ENCODE data around the gene GLRX. TPM values are rescaled to one million over a fixed set of nuclear protein-coding genes. Genes with fewer than 3 reads are reported as not detected.
"Not testable (repeated sequence)": the region's sequence is repeated elsewhere in the genome, so short reads cannot be mapped to it uniquely, and the experiment has no call there.

GLRX gene, protein sequence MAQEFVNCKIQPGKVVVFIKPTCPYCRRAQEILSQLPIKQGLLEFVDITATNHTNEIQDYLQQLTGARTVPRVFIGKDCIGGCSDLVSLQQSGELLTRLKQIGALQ
- total RNA-seq (54.2 and 91.8 TPM in 2 replicates), polyA plus RNA-seq (277 and 429 TPM in 2 replicates), polyA minus RNA-seq (ENCODE audit: low replicate concordance) (106 and 144 TPM in 2 replicates)
- 316 and 494 TPM in 2 replicates for polyA plus RNA-seq (2012)

- Histone ChIP-seq H3K27me3 (ENCODE audit: control insufficient read depth, insufficient read depth, low read length) (no peaks in the 10 kb centered on the region), H3K9ac (ENCODE audit: insufficient read depth, low read length) (peak within 1 kb of the TSS; percentile 69), H3K9me3 (ENCODE audit: control insufficient read depth, insufficient read depth, low read depth, low read length) (no peaks in the 10 kb centered on the region), H4K20me1 (ENCODE audit: control insufficient read depth, extremely low read depth, insufficient read depth, low read length) (no peaks in the 10 kb centered on the region), H3K36me3 (ENCODE audit: control insufficient read depth, insufficient read depth, low read length) (no peaks in the 10 kb centered on the region), H3K27ac (ENCODE audit: insufficient read depth, low read length) (peak within 1 kb of the TSS; percentile 93), H3K4me2 (ENCODE audit: extremely low read depth, insufficient read depth, low read length) (peak within 1 kb of the TSS; percentile 94), H3K4me1 (ENCODE audit: control insufficient read depth, extremely low read depth, insufficient read depth, low read length) (peaks cover 13% of the 10 kb centered on the region), H3K4me3 (replicated peaks in 1 of 4; ENCODE audit: control extremely low read depth in 1 of 4, insufficient read depth in 1 of 4, low read depth in 3 of 4, low read length in 4 of 4) (peak within 1 kb of the TSS; percentile 85 to 98 (median 94)), H3K79me2 (ENCODE audit: control insufficient read depth, insufficient read depth, low read length) (peaks cover 43% of the 10 kb centered on the region), H2AFZ (ENCODE audit: low read length) (peak within 1 kb of the TSS; percentile 47)
- peak; percentile 88 to 94 for DNase-seq (ENCODE audit: low read depth in 2 of 2)
- TF ChIP-seq, protein P1, sequence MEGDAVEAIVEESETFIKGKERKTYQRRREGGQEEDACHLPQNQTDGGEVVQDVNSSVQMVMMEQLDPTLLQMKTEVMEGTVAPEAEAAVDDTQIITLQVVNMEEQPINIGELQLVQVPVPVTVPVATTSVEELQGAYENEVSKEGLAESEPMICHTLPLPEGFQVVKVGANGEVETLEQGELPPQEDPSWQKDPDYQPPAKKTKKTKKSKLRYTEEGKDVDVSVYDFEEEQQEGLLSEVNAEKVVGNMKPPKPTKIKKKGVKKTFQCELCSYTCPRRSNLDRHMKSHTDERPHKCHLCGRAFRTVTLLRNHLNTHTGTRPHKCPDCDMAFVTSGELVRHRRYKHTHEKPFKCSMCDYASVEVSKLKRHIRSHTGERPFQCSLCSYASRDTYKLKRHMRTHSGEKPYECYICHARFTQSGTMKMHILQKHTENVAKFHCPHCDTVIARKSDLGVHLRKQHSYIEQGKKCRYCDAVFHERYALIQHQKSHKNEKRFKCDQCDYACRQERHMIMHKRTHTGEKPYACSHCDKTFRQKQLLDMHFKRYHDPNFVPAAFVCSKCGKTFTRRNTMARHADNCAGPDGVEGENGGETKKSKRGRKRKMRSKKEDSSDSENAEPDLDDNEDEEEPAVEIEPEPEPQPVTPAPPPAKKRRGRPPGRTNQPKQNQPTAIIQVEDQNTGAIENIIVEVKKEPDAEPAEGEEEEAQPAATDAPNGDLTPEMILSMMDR (conservative IDR thresholded peaks at IDR 0.05 in 1 of 2, IDR thresholded peaks at IDR 0.05 in 1 of 2; ENCODE audit: low read depth in 1 of 2, low read length in 2 of 2) = no peak
- no peak for TF ChIP-seq EZH2 (IDR thresholded peaks at IDR 0.05; ENCODE audit: low read length, missing control alignments)
Observed at GRCh38 chr5:95822542-95823181, at the start of gene GLRX. TSS of gene GLRX (minus strand) at chr5:95822726. CDS start at chr5:95822662, 64 bp downstream.

- Histone ChIP-seq H3K27me3 (ENCODE audit: control insufficient read depth, insufficient read depth, low read length) (no peaks in the 10 kb centered on the region), H4K20me1 (ENCODE audit: control insufficient read depth, extremely low read depth, insufficient read depth, low read length) (no peaks in the 10 kb centered on the region), H3K79me2 (ENCODE audit: control insufficient read depth, insufficient read depth, low read length) (no peaks in the 10 kb centered on the region), H3K4me2 (ENCODE audit: extremely low read depth, insufficient read depth, low read length) (no peak overlapping the region), H3K4me3 (replicated peaks in 1 of 4; ENCODE audit: control extremely low read depth in 1 of 4, insufficient read depth in 1 of 4, low read depth in 3 of 4, low read length in 4 of 4) (no peak overlapping the region), H3K9ac (ENCODE audit: insufficient read depth, low read length) (no peak overlapping the region), H3K4me1 (ENCODE audit: control insufficient read depth, extremely low read depth, insufficient read depth, low read length) (peaks cover 2% of the 10 kb centered on the region), H3K27ac (ENCODE audit: insufficient read depth, low read length) (no peak overlapping the region), H3K9me3 (ENCODE audit: control insufficient read depth, insufficient read depth, low read depth, low read length) (no peaks in the 10 kb centered on the region), H3K36me3 (ENCODE audit: control insufficient read depth, insufficient read depth, low read length) (no peaks in the 10 kb centered on the region), H2AFZ (ENCODE audit: low read length) (no peak overlapping the region)
- DNase-seq (ENCODE audit: low read depth in 2 of 2) = no peak
- no peak for TF ChIP-seq EZH2 (IDR thresholded peaks at IDR 0.05; ENCODE audit: low read length, missing control alignments)
- TF ChIP-seq, protein P1 (conservative IDR thresholded peaks at IDR 0.05 in 1 of 2, IDR thresholded peaks at IDR 0.05 in 1 of 2; ENCODE audit: low read depth in 1 of 2, low read length in 2 of 2) = no peak
Observed at GRCh38 chr5:95871146-95871806, 48.8 kb upstream of the GLRX start.

DNA sequence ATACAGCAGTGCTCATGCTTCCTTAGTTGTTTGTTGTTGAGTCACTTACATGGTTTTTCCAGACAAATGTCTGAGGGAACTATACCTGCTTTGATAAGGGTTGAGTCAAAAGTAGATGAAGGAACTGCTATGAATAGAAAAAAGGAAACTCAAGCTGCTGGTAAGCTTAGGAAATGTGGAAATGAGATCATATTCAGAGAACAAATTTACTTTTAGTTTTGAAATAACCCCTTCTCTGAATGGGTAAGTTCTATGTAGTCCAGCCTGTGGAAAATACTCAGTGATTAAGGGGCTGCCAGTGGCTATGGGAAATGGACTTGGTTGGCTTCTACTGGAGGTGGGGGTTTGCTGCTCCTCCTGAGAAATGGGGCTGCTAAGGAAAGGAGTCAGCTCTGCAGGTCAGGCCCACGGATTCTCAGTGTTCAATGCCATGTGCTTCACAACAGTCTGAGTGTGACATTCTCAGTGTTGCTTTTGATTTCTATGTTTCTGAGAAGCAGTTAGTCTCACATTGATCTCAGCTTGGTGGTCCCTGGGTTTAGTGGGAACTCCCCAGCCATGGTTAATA is 47.7 kb upstream of the GLRX start:
- Histone ChIP-seq H3K27ac (ENCODE audit: insufficient read depth, low read length) (no peak overlapping the region), H2AFZ (ENCODE audit: low read length) (peak overlapping the region; percentile 29)
- peak in 1 of 2 donors; percentile 86 for DNase-seq (ENCODE audit: low read depth in 2 of 2)

GRCh38 chr5:95869173-95869855 is 46.8 kb upstream of the GLRX start:
- H3K4me2 ChIP-seq (ENCODE audit: extremely low read depth, insufficient read depth, low read length); H3K4me1 ChIP-seq (ENCODE audit: control insufficient read depth, extremely low read depth, insufficient read depth, low read length); H3K9me3 ChIP-seq (ENCODE audit: control insufficient read depth, insufficient read depth, low read depth, low read length); H2AFZ ChIP-seq (ENCODE audit: low read length); H3K4me3 ChIP-seq (replicated peaks in 1 of 4; ENCODE audit: control extremely low read depth in 1 of 4, insufficient read depth in 1 of 4, low read depth in 3 of 4, low read length in 4 of 4); H3K79me2 ChIP-seq (ENCODE audit: control insufficient read depth, insufficient read depth, low read length); DNase-seq (ENCODE audit: low read depth in 2 of 2); H3K27me3 ChIP-seq (ENCODE audit: control insufficient read depth, insufficient read depth, low read length); H3K9ac ChIP-seq (ENCODE audit: insufficient read depth, low read length); H3K27ac ChIP-seq (ENCODE audit: insufficient read depth, low read length); H3K36me3 ChIP-seq (ENCODE audit: control insufficient read depth, insufficient read depth, low read length); H4K20me1 ChIP-seq (ENCODE audit: control insufficient read depth, extremely low read depth, insufficient read depth, low read length): not testable (repeated sequence)

More for the DNA sequence above, 47.7 kb upstream of the GLRX start:
- Histone ChIP-seq H3K4me2 (ENCODE audit: extremely low read depth, insufficient read depth, low read length) (peak overlapping the region; percentile 15), H3K36me3 (ENCODE audit: control insufficient read depth, insufficient read depth, low read length) (no peaks in the 10 kb centered on the region), H3K4me1 (ENCODE audit: control insufficient read depth, extremely low read depth, insufficient read depth, low read length) (peaks cover 4% of the 10 kb centered on the region), H3K9me3 (ENCODE audit: control insufficient read depth, insufficient read depth, low read depth, low read length) (no peaks in the 10 kb centered on the region), H3K9ac (ENCODE audit: insufficient read depth, low read length) (no peak overlapping the region), H3K4me3 (replicated peaks in 1 of 4; ENCODE audit: control extremely low read depth in 1 of 4, insufficient read depth in 1 of 4, low read depth in 3 of 4, low read length in 4 of 4) (no peak overlapping the region), H3K79me2 (ENCODE audit: control insufficient read depth, insufficient read depth, low read length) (no peaks in the 10 kb centered on the region), H3K27me3 (ENCODE audit: control insufficient read depth, insufficient read depth, low read length) (no peaks in the 10 kb centered on the region), H4K20me1 (ENCODE audit: control insufficient read depth, extremely low read depth, insufficient read depth, low read length) (no peaks in the 10 kb centered on the region)
- TF ChIP-seq EZH2 (IDR thresholded peaks at IDR 0.05; ENCODE audit: low read length, missing control alignments) = no peak
- TF ChIP-seq, protein P1 (conservative IDR thresholded peaks at IDR 0.05 in 1 of 2, IDR thresholded peaks at IDR 0.05 in 1 of 2; ENCODE audit: low read depth in 1 of 2, low read length in 2 of 2) = no peak
